ENCODE measurements around the gene ARMH3.

The ARMH3 gene

DNA sequence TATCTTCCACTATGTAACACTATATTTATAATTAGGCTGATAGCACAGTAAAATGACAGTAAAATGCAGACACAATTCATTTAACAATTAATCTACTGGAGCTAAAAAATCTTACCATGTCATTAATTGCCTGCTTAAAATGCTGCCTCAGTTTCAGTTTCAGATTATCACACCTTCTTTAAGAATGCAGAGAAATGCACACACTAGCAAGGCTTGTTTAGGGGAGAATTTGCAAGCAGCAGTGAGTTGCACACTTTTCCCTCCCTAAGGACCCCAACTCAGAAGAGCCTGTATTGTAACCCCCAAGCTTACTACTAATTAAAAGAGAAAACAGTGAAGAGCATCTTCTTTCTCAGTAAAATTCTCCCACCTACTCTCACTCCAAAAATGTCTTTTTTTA lies 132.7 kb downstream of the ARMH3 start:
- Histone ChIP-seq H3K27me3 (ENCODE audit: control insufficient read depth, insufficient read depth, low read length) (no peaks in the 10 kb centered on the region), H3K4me1 (ENCODE audit: control insufficient read depth, insufficient read depth, low read length) (no peaks in the 10 kb centered on the region), H3K9ac (ENCODE audit: low read length) (no peak overlapping the region)

DNA sequence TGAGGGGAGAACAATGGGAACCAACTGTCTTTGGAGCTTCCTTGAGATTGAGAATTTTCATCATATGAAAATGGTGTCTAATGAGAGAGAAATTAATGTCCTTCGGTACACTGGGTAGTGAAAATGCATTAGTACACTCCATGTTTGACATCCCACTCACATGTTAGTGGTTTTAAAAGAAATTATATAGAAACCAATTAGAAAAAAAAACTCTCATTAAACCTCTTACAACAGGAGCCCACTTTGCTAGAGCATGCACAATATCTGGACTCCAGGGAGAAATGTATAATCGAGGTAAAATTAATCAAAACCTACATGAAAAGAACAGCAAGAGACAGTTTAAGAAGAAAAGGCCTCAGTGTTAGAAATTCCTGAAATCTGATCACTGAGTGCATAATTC lies 133.1 kb downstream of the ARMH3 start:
- no peaks in the 10 kb centered on the region for H3K9me3 ChIP-seq (ENCODE audit: control insufficient read depth, low read length)
- H3K27me3 ChIP-seq (ENCODE audit: control insufficient read depth, insufficient read depth, low read length): no peaks in the 10 kb centered on the region
- H3K9ac ChIP-seq (ENCODE audit: low read length): no peak overlapping the region
- no peak overlapping the region for H3K4me3 ChIP-seq (ENCODE audit: low read length)
- H3K4me1 ChIP-seq (ENCODE audit: control insufficient read depth, insufficient read depth, low read length): no peaks in the 10 kb centered on the region
- no peaks in the 10 kb centered on the region for H3K36me3 ChIP-seq (ENCODE audit: control insufficient read depth, insufficient read depth, low read length)

More for the DNA sequence above, 132.7 kb downstream of the ARMH3 start:
- no peaks in the 10 kb centered on the region for H3K36me3 ChIP-seq (ENCODE audit: control insufficient read depth, insufficient read depth, low read length)
- no peaks in the 10 kb centered on the region for H3K9me3 ChIP-seq (ENCODE audit: control insufficient read depth, low read length)
- H3K4me3 ChIP-seq (ENCODE audit: low read length): no peak overlapping the region

DNA sequence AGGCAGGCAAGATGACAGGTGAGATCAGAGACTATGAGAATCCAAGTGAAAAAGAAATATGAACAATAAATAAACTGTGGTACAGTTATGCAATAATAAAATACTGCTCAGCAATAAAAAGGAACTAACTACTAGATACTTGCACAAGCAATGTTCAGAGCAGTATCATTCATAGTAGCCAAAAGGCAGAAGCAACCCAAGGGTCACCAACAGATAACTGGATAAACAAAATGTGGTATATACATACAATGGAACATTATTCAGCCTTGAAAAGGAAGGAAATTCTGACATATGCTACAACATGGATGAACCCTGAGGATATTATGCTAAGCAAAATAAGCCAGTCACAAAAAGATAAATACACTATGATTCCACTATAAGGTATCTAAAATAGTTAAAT lies 135.4 kb downstream of the ARMH3 start:
- Histone ChIP-seq H3K9ac (ENCODE audit: low read length) (no peak overlapping the region), H3K9me3 (ENCODE audit: control insufficient read depth, low read length) (no peaks in the 10 kb centered on the region), H3K36me3 (ENCODE audit: control insufficient read depth, insufficient read depth, low read length) (no peaks in the 10 kb centered on the region), H3K4me1 (ENCODE audit: control insufficient read depth, insufficient read depth, low read length) (no peaks in the 10 kb centered on the region), H3K4me3 (ENCODE audit: low read length) (no peak overlapping the region), H3K27me3 (ENCODE audit: control insufficient read depth, insufficient read depth, low read length) (no peaks in the 10 kb centered on the region)

DNA sequence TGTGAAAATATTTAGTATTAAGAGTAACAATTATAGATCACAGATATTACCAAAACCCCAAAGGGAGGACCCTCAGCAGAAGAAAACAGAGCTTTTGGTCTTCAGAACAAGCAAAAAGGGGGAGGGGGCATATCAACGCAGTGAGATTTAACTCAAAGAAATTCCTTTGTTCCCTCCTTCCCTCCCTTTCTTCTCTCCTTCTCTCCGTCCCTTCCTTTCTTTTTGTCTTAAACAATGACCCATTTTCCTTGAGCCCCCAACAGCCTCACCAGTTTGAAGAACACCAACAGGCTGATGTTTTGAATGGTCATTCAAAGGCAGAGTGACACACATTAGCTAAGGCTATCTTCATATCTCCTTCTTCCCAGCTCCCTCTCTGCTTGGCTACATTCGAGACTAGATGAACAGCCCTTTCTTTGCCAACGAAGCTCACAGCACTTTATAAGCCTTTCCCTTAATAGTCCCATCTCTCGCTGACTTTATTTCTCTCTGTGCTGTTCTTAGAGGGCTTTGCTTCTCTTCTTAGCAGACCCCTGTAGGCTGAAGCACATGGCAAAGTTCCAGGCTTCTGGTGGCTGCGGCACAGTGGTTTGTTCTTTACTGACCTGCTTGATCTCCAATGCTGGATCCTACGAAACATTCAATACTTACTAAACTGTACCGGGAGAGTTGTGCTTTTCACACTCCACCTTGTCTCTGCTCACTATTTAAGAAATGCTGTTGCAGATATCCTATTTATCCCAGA lies 136.8 kb downstream of the ARMH3 start:
- Histone ChIP-seq H3K4me1 (ENCODE audit: control insufficient read depth, insufficient read depth, low read length) (no peaks in the 10 kb centered on the region), H3K4me3 (ENCODE audit: low read length) (no peak overlapping the region)

DNA sequence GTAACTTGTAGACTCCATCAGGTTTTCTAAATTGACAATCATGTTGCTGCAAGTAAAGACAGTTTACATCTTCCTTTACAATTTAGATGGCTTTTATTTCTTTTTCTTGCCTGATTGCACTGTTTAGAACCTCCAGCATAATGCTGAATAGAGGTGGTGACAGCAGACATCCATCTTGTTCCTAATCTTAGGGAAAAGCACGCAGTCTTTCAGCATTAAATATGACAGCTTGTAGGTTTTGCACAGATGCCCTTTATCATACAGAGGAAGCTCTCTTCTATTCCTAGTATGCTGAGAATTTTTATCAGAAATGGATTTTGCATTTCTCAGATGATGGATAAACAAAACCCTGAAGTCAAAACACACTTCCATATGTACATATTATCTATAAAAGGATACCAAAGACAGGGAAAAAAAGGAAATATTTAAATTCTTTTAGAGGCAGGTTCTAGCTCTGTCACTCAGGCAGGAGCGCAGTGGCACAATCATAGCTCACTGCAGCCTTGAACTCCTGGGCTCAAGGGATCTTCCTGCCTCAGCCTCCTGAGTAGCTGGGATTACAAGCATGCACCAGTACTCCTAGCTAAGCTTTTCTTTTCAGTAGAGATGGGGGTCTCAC lies 143.3 kb downstream of the ARMH3 start:
- H3K27me3 ChIP-seq (ENCODE audit: control insufficient read depth, insufficient read depth, low read length): no peaks in the 10 kb centered on the region

More for the DNA sequence above, 136.8 kb downstream of the ARMH3 start:
- Histone ChIP-seq H3K36me3 (ENCODE audit: control insufficient read depth, insufficient read depth, low read length) (no peaks in the 10 kb centered on the region), H3K27me3 (ENCODE audit: control insufficient read depth, insufficient read depth, low read length) (no peaks in the 10 kb centered on the region), H3K9me3 (ENCODE audit: control insufficient read depth, low read length) (no peaks in the 10 kb centered on the region), H3K9ac (ENCODE audit: low read length) (no peak overlapping the region)

DNA sequence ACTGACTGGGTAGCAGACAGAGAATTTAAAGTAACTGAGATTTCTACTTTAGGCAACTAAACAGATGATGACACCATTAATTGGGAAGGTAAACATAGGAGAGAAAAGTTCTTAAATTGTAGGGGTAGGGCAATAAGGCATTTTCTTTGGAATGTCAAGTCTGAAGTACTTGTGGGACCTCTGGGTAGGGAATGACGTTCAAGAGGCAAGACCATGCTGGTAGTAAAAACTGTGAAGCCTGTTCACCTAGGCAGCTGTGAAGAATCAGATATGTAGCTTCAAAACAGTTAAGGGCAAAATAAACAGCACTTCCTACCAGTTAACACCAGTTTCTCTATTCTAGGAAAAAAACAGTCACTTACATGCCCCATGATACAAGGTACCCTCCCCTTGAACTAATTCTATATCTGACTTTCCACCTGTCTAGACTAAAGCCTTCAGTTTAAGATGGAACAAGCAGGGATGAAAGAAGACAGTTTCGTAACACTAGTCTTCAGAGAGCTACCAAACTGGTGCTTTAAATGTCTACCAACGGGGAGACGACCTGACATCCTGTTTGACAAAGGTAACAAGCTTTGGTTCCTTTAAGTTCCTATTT lies 149.3 kb downstream of the ARMH3 start:
- Histone ChIP-seq H3K9me3 (ENCODE audit: control insufficient read depth, low read length) (no peaks in the 10 kb centered on the region), H3K4me3 (ENCODE audit: low read length) (no peak overlapping the region), H3K9ac (ENCODE audit: low read length) (no peak overlapping the region), H3K27me3 (ENCODE audit: control insufficient read depth, insufficient read depth, low read length) (no peaks in the 10 kb centered on the region), H3K4me1 (ENCODE audit: control insufficient read depth, insufficient read depth, low read length) (no peaks in the 10 kb centered on the region), H3K36me3 (ENCODE audit: control insufficient read depth, insufficient read depth, low read length) (no peaks in the 10 kb centered on the region)

More for the DNA sequence above, 143.3 kb downstream of the ARMH3 start:
- Histone ChIP-seq H3K9ac (ENCODE audit: low read length) (no peak overlapping the region), H3K4me3 (ENCODE audit: low read length) (no peak overlapping the region), H3K4me1 (ENCODE audit: control insufficient read depth, insufficient read depth, low read length) (no peaks in the 10 kb centered on the region), H3K9me3 (ENCODE audit: control insufficient read depth, low read length) (no peaks in the 10 kb centered on the region), H3K36me3 (ENCODE audit: control insufficient read depth, insufficient read depth, low read length) (no peaks in the 10 kb centered on the region)

DNA sequence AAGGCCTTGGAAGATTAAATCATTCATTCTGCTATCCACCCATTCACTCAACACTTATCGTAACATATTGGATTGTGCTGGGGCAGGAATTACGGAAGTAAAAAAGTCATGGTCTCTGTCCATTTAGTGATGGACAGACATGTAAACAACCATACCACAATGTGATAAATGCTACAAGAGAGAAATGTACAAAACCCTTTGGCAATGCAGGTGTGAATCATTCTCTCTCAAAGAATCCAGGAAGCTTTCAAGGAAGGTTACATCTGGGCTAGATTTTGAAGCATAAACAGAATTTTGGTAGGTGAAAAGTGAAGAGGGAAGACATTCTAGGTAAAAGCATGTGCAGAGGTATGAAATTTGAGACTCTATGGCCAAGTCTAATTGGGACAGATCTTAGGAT lies 150.7 kb downstream of the ARMH3 start:
- no peaks in the 10 kb centered on the region for H3K27me3 ChIP-seq (ENCODE audit: control insufficient read depth, insufficient read depth, low read length)
- H3K36me3 ChIP-seq (ENCODE audit: control insufficient read depth, insufficient read depth, low read length): no peaks in the 10 kb centered on the region
- H3K4me1 ChIP-seq (ENCODE audit: control insufficient read depth, insufficient read depth, low read length): no peaks in the 10 kb centered on the region
- no peaks in the 10 kb centered on the region for H3K9me3 ChIP-seq (ENCODE audit: control insufficient read depth, low read length)
- no peak overlapping the region for H3K4me3 ChIP-seq (ENCODE audit: low read length)
- no peak overlapping the region for H3K9ac ChIP-seq (ENCODE audit: low read length)

DNA sequence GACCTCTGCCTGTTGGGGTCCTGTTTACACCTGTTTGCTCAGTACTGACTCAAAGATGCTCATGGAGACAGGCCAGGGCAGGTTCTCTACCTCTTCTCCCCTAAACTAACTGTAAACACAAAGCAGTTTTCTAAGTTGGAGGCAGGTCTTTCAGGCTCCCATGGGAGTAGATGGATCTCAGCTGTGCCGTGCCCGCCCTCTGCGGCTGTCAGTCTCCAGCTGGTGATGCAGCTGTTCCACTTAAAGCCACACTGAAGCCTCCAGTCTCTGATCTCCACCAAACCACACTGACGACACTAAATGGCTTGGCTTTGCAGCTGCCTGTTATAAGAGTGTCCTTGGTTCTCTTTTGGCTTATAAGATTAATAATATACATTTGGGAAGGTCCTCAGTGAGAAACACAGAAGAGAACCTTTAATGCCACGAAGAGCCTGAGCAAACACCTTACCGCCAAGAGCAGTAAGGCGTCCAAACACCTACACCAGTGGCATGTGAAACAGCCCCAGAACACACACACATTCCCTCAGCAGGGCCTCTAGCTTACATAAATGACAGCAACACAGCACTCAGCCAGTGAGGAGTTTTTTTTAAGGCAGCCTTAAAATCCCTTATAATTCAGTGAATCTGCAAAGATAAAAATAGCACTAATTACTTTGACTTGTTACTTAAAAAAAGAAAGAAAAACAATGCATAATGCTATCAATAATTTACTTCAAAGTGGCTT lies 152.0 kb downstream of the ARMH3 start:
- Histone ChIP-seq H3K4me3 (ENCODE audit: low read length) (no peak overlapping the region), H3K36me3 (ENCODE audit: control insufficient read depth, insufficient read depth, low read length) (no peaks in the 10 kb centered on the region), H3K9me3 (ENCODE audit: control insufficient read depth, low read length) (no peaks in the 10 kb centered on the region), H3K27me3 (ENCODE audit: control insufficient read depth, insufficient read depth, low read length) (no peaks in the 10 kb centered on the region), H3K4me1 (ENCODE audit: control insufficient read depth, insufficient read depth, low read length) (no peaks in the 10 kb centered on the region), H3K9ac (ENCODE audit: low read length) (no peak overlapping the region)

DNA sequence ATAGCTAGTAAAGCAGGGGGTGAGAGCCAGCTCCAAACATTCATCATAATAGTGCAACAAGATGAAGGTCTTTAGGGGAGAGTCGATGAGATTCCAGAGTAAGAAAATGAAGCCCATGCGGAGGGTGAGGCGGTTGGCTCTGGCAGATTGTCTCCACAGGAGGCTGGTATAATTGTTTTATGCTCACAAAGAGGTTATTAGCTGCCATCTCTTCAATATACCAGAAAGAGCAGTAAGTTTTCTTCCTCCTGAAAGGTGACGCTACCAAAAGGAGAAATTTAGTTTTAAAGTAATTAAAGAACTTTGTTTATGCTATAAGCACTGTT lies 153.2 kb downstream of the ARMH3 start:
- no peaks in the 10 kb centered on the region for H3K36me3 ChIP-seq (ENCODE audit: control insufficient read depth, insufficient read depth, low read length)
- H3K9me3 ChIP-seq (ENCODE audit: control insufficient read depth, low read length): no peaks in the 10 kb centered on the region
- no peak overlapping the region for H3K4me3 ChIP-seq (ENCODE audit: low read length)
- H3K4me1 ChIP-seq (ENCODE audit: control insufficient read depth, insufficient read depth, low read length): no peaks in the 10 kb centered on the region
- no peak overlapping the region for H3K9ac ChIP-seq (ENCODE audit: low read length)
- H3K27me3 ChIP-seq (ENCODE audit: control insufficient read depth, insufficient read depth, low read length): no peaks in the 10 kb centered on the region

DNA sequence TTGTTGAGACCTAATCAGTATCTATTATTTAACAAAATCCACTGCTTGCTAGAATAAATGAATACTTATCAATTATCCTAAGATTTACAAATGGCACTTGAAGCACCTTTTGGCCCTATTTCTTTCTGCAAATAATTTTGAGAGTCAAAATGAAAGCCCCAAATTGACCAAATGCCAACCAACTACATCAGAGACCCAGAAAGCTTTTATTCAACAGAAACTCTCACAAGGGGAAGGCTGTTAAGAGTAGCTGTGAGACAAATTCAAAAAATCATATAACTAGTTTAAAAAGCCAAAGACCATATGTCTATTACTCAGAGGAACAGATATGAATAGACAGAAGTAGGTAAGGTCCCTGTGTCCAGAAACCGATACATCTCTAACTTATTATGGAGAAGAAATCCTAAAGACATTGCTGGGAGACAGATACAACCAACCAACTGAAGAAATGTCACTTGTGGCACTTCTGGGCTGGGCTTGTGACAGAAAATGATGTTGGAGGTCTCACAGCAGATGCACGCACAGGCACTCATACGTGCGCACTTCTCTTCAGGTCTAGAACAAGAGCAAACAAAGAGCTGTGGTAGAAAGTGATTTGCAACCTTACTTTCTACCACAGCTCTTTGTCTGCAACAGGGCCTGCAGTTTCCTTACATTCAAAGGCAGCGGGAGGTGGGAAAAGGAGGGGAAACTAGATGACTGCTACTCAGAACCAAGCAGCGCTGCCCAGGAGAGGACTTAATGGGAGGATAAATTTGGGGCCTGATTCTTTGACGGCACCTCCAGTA lies 153.7 kb downstream of the ARMH3 start:
- Histone ChIP-seq H3K9me3 (ENCODE audit: control insufficient read depth, low read length) (no peaks in the 10 kb centered on the region), H3K4me1 (ENCODE audit: control insufficient read depth, insufficient read depth, low read length) (no peaks in the 10 kb centered on the region), H3K9ac (ENCODE audit: low read length) (no peak overlapping the region), H3K36me3 (ENCODE audit: control insufficient read depth, insufficient read depth, low read length) (no peaks in the 10 kb centered on the region), H3K27me3 (ENCODE audit: control insufficient read depth, insufficient read depth, low read length) (no peaks in the 10 kb centered on the region), H3K4me3 (ENCODE audit: low read length) (no peak overlapping the region)

DNA sequence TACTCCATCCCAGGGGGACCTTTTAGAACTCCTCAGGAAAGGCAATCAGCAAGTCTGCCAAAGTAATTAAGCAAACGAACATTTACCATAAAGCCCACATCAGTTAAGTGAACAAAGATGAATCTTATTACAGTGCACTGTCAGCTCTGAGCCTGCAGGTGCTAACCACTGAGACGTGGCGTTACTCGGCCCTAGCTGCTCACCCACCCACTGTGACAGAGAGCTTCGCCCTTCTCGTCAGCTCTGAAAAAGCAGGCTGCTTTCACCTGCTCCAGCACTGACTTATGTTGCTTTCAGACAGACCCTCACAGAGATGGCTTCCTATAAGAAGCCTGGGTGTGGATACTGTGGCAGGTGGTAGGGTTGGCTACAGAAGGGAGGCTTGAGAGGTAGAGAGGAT lies 154.6 kb downstream of the ARMH3 start:
- Histone ChIP-seq H3K4me3 (ENCODE audit: low read length) (no peak overlapping the region), H3K36me3 (ENCODE audit: control insufficient read depth, insufficient read depth, low read length) (no peaks in the 10 kb centered on the region), H3K9me3 (ENCODE audit: control insufficient read depth, low read length) (no peaks in the 10 kb centered on the region), H3K27me3 (ENCODE audit: control insufficient read depth, insufficient read depth, low read length) (no peaks in the 10 kb centered on the region), H3K4me1 (ENCODE audit: control insufficient read depth, insufficient read depth, low read length) (no peaks in the 10 kb centered on the region), H3K9ac (ENCODE audit: low read length) (no peak overlapping the region)
